AG10803 (cell line): ENCODE measurements around the gene HEATR9.
A peak's percentile ranks its signal among the peaks of the same experiment; 100 is the strongest.

ENCODE experiments used
- DNase-seq: peaks from one replicate; pipeline ENCODE4 v3.0.0; 2010; ENCODE audit warnings: low read depth
- H3K4me3 ChIP-seq: 2 replicates; pipeline ENCODE4 v1.5.1; 2011; ENCODE audit warnings: mild to moderate bottlenecking, low read length, control low read depth
- TF ChIP-seq, protein P1 (sequence below): conservative IDR thresholded peaks from 2 replicates; pipeline ENCODE4 v1.5.1; 2011; ENCODE audit warnings: mild to moderate bottlenecking, low read length, control low read depth, inconsistent platforms

HEATR9 gene

DNA sequence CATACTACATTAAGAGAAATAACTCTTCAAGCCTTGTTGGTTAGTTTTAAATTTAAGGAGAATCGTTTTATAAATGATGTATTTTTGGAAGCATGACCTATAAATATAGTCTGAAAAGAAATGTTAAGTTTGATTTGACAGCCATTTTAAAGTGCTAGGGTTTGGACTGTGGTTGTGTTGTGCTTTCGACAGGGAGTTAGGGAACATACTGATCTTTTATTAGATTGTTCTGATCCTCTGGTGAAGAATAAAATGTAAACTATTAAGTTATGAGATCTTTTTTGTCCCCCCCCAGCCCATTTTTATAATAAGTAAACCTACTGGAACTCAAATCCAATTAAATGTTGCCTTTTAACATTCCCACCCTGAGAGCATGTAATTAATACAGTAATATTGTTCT is 47.4 kb downstream of the HEATR9 start:
- H3K4me3 ChIP-seq: no peak overlapping the region
- TF ChIP-seq, protein P1, sequence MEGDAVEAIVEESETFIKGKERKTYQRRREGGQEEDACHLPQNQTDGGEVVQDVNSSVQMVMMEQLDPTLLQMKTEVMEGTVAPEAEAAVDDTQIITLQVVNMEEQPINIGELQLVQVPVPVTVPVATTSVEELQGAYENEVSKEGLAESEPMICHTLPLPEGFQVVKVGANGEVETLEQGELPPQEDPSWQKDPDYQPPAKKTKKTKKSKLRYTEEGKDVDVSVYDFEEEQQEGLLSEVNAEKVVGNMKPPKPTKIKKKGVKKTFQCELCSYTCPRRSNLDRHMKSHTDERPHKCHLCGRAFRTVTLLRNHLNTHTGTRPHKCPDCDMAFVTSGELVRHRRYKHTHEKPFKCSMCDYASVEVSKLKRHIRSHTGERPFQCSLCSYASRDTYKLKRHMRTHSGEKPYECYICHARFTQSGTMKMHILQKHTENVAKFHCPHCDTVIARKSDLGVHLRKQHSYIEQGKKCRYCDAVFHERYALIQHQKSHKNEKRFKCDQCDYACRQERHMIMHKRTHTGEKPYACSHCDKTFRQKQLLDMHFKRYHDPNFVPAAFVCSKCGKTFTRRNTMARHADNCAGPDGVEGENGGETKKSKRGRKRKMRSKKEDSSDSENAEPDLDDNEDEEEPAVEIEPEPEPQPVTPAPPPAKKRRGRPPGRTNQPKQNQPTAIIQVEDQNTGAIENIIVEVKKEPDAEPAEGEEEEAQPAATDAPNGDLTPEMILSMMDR: no peak
- DNase-seq: no peak

DNA sequence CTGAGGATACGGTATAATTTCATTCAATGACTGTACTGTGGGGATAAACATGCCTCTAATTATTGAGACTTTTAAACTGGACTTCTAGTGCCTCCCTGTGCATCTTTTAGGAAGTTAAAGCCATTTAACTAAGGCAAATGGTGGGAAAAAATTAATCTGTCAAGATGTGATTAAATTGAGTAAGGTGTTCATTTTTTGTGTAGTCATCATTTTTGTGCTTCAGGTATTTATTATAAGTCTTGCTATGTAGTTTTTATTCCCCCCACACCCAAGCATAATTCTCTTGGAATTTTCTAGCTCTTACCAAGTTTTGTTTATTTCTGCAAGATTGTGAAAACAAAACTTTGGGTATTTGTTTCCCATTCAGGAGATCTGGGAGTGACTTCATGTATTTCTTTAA is 49.2 kb downstream of the HEATR9 start:
- H3K4me3 ChIP-seq: no peak overlapping the region
- no peak for DNase-seq
- TF ChIP-seq, protein P1: no peak

DNA sequence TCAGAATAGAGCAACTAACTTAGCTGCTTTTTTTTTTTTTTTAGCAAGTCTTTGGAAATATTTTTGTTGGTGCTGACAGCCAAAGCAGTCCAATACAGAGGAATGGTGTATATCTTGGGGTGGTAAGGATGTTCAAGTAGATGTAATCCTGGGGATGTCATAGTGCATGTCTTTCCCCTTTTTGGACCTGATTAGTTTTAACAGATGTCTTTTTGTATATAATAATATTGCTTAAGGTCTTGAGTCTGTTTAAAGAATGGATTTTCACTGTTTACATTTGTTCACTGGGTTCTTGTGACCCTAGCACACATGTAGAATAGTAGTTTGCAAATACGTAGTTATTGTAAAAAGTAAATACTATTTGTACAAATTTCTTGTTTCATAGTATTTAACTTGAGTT is 51.5 kb downstream of the HEATR9 start:
- TF ChIP-seq, protein P1: no peak
- H3K4me3 ChIP-seq: no peak overlapping the region
- no peak for DNase-seq

DNA sequence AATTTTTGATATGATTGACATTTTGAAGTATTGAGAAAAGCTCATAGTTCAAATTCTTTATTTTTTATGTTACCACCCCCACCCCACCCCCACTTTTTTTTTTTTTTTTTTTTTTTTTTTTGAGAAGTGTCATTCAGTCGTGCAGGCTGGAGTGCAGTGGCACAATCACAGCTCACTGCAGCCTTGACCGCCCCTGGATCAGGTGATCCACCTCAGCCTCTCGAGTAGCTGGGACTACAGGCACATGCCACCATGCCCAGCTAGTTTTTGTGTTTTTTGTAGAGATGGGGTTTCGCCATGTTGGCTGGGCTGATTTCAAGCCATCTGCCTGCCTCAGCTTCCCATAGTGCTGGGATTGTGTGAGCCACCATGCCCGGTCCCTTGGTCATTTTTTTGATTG is 52.0 kb downstream of the HEATR9 start:
- TF ChIP-seq, protein P1: no peak

DNA sequence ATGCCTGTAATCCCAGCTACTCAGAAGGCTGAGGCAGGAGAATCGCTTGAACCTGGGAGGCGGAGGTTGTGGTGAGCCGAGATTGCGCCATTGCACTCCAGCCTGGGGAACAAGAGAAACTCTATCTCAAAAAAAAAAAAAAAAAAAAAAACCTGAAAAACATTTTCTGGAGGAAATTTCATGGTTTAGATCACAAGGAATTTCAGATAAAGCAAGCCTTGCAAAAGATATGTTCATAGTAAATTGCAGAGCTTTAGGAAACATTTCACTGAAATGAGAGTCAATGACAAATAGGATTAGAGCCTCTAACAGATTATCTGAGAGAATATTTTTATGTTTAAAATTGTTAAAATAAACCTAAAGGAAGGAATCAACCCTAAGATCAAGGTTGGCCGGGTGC is 56.2 kb downstream of the HEATR9 start:
- H3K4me3 ChIP-seq: no peak overlapping the region
- TF ChIP-seq, protein P1: no peak
- DNase-seq: no peak

More for the DNA sequence above, 52.0 kb downstream of the HEATR9 start:
- H3K4me3 ChIP-seq: no peak overlapping the region
- DNase-seq: no peak

DNA sequence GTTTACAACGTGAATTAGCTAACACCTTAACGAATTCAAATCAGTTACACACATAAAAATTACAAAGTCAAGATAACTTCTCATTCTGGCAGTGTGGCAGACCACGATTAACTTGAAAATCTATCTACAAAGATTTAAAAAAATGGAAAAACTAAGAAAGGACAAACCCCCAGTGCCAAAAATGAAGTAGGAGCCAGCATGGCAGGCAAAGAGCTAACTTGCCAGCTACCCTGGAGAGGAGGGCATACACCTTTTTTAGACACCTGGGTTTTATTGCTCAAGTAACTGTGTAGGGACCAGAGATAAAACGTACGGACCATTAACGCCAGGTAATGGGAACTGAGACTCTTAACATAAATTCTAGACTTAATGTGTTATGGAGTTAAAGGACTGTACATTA is 56.9 kb downstream of the HEATR9 start:
- no peak overlapping the region for H3K4me3 ChIP-seq
- TF ChIP-seq, protein P1: no peak
- DNase-seq: no peak

DNA sequence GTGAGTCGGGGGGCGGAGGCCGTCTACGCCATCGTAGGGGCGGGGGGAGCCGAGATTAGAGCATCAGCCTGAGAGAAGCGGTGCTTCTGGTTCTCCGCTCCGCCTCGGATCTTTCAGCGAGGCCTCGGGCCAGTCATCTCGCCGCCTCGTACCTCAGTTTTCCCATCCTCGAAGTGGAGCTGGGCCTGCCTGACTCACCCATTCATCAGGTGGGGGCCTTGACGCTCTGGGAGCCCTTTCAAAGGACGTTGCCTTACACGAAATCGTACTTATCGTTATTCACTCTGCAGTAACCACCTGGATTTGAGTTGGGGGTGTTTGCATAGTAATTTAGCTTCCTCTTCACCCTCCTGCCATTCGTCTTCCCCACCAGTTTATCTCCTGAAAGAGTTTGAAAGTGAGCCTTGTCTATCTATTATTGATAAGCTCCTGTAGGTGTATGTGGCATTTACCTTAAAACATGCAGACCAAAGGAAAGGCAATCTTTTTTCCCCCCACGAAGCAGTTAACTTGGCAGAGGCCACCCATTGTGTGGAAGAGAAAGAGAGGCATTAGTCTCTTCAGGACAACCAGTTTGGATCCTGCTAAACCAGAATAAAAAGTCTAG is 58.7 kb downstream of the HEATR9 start:
- H3K4me3 ChIP-seq: peak overlapping the region; percentile 94
- DNase-seq: peak; percentile 23
- TF ChIP-seq, protein P1: no peak
